ENCODE results near the gene RBM38. TPM values are rescaled to one million over a fixed set of nuclear protein-coding genes. Genes with fewer than 3 reads are reported as not detected.

The RBM38 gene
- total and polyA plus RNA-seq, 7 donors: 73.2 to 308 (median 135) TPM

- ATAC-seq: no peak
- Histone ChIP-seq H3K4me1 (no peaks in the 10 kb centered on the region), H3K9me3 (no peaks in the 10 kb centered on the region), H3K4me3 (no peak overlapping the region), H3K27me3 (ENCODE audit: insufficient read depth in 3 of 3, low read length in 2 of 3) (no peaks in the 10 kb centered on the region), H3K36me3 (ENCODE audit: insufficient read depth in 1 of 2, low read depth in 1 of 2) (no peaks in the 10 kb centered on the region), H3K27ac (no peak overlapping the region)
- DNase-seq: no peak
- 57 to 75% (median 67%) methylated on average over 7 of the region's 7 CpGs for WGBS, 3 donors
- intact Hi-C loops (cut with DNase I): no loop called here
- TF ChIP-seq CTCF (IDR thresholded peaks at IDR 0.05): no peak
These were observed 31.1 kb downstream of the RBM38 start for GRCh38 chr20:57422254-57422653.

GRCh38 chr20:57425150-57426013 lies 34.2 kb downstream of the RBM38 start:
- ATAC-seq (peak in 1 of 4 donors; percentile 32), DNase-seq (peak in 1 of 2 donors; percentile 66)
- TF ChIP-seq CTCF (IDR thresholded peaks at IDR 0.05): no peak
- no peaks in the 10 kb centered on the region for H3K36me3 ChIP-seq (ENCODE audit: insufficient read depth in 1 of 2, low read depth in 1 of 2)
- H3K9me3 ChIP-seq: no peaks in the 10 kb centered on the region
- 55 to 68% (median 59%) methylated on average over 12 to 17 of the region's 17 CpGs for WGBS, 3 donors
- H3K4me1 ChIP-seq: peaks cover 9% of the 10 kb centered on the region
- no peak overlapping the region for H3K27ac ChIP-seq
- H3K4me3 ChIP-seq: no peak overlapping the region
- intact Hi-C loops (cut with DNase I): no loop called here
- no peaks in the 10 kb centered on the region for H3K27me3 ChIP-seq (ENCODE audit: insufficient read depth in 3 of 3, low read length in 2 of 3)

DNA sequence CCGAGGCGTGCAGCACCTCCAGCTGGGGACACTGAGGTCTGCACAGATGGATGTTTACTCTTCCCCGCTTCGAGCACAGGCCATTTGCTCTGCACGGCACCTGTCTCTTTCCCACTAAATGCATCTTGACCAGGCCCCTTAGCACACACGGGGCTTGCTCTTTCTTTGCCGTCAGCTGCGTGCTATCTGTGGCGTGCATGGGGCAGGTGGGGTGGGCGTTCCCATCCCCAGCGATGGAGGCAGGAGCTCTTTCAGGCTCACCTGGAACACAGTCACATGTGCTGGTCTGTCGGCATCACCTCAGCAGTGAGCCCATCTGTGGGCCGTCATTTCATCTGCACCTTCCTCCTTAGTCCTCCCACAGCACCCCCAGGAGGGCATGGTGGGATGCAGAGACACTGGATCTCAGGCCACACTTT lies 35.1 kb downstream of the RBM38 start:
- peak in 1 of 2 donors; percentile 8 for DNase-seq
- no peak overlapping the region for H3K4me3 ChIP-seq
- ATAC-seq: no peak
- no peaks in the 10 kb centered on the region for H3K36me3 ChIP-seq (ENCODE audit: insufficient read depth in 1 of 2, low read depth in 1 of 2)
- H3K27ac ChIP-seq: no peak overlapping the region
- intact Hi-C loops (cut with DNase I): no loop called here
- peaks cover 9% of the 10 kb centered on the region for H3K4me1 ChIP-seq
- no peak for TF ChIP-seq CTCF (IDR thresholded peaks at IDR 0.05)
- no peaks in the 10 kb centered on the region for H3K27me3 ChIP-seq (ENCODE audit: insufficient read depth in 3 of 3, low read length in 2 of 3)
- H3K9me3 ChIP-seq: no peaks in the 10 kb centered on the region
- WGBS, 3 donors: 84 to 91% (median 84%) methylated on average over 13 of the region's 13 CpGs

GRCh38 chr20:57426831-57427230 lies 35.6 kb downstream of the RBM38 start:
- DNase-seq (peak in 1 of 2 donors; percentile 26), ATAC-seq (no peak)
- Histone ChIP-seq H3K36me3 (ENCODE audit: insufficient read depth in 1 of 2, low read depth in 1 of 2) (no peaks in the 10 kb centered on the region), H3K4me1 (peaks cover 9% of the 10 kb centered on the region), H3K9me3 (no peaks in the 10 kb centered on the region), H3K27me3 (ENCODE audit: insufficient read depth in 3 of 3, low read length in 2 of 3) (no peaks in the 10 kb centered on the region), H3K4me3 (no peak overlapping the region), H3K27ac (no peak overlapping the region)
- 78 to 87% (median 82%) methylated on average over 7 of the region's 7 CpGs for WGBS, 3 donors
- TF ChIP-seq CTCF (IDR thresholded peaks at IDR 0.05): no peak
- intact Hi-C loops (cut with DNase I): no loop called here

Data from psoas muscle (tissue), 8 donors.